NCI-H1417 treated with DMSO at 0.1 percent for 48 hours (cell line): ENCODE data around the gene BICC1.

Experiments used
- DNase-seq: peaks from one replicate; lab custom pipeline; 2025; lab: John Stamatoyannopoulos, UW

Gene BICC1

GRCh38 chr10:58781873-58782488 is 269.3 kb downstream of the BICC1 start:
- no peak for DNase-seq

GRCh38 chr10:58782876-58783851 is 270.5 kb downstream of the BICC1 start:
- DNase-seq: no peak

DNA sequence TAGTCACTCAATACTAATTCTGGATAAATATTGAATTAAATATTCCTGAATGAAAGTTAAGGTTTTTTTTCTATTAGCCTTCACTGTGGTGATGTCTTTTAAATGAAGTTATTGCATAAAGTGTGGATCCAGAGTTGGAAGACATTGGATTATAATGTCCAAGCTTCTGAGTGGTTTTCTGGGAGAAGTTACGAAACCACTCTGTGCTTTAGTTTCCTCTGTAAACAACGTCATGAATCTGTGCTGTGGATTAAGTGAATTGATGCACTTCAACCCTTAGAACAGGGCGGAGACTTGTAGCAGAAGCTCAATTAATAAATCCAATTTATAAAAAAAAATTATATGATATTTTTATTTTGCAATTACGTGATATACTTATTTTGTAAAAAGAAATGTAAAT is 271.7 kb downstream of the BICC1 start:
- no peak for DNase-seq

DNA sequence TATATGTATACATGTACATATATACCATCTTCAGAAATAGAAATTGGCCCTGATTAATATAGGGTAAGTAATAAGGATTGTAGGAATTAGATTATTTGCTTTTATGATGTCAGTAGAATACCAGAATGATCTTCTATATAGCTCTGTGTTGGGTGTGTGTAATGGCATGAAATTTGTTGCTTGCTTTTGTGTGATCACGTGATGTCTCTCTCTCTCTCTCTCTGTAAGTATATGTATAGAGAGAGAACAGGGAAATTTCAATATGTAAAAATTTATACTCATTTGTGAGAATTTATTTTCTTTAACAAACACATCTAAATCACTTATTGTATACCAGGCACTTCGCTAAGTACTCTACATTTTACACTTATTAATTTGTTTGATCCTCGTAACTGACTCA is 272.7 kb downstream of the BICC1 start:
- DNase-seq: no peak

- DNase-seq: no peak
Measured at GRCh38 chr10:58791137-58791536, 278.5 kb downstream of the BICC1 start.

DNA sequence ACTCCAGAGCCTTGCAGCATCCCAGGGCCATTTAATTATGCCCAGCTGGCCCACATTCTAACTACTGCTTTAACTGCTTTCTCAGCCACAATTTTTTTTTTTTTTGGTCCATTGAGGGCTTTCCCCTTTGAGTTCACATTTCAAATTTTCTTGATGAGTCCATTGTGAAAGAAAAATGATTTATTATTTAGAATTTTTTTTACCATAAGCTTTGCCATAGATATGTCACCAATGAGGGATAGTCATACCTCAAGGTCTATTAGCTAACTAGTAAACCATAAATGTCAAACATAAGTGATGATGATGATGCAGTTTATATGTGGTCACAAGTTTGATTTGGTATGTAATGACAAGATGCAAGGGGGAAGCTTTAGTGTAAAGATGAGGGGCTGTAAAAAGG is 282.9 kb downstream of the BICC1 start:
- no peak for DNase-seq

DNA sequence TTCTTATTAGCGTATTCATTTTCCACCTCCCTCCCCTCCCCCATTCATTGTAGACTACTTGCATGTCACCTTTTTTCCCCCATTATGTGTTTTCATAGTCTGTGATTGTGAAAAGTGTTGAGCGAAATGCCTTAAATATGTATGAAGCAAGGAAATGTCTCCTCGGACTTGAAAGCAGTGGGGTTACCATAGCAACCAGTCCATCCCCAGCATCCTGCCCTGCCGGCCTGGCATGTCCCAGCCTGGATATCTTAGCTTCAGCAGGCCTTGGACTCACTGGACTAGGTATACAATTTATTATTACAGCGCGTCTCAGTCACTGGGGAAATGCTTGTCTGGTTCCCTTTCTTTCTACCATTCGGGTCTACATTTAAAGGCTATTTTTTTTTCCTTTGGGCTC is 283.6 kb downstream of the BICC1 start:
- DNase-seq: no peak

GRCh38 chr10:58796824-58797223 is 284.2 kb downstream of the BICC1 start:
- DNase-seq: no peak

- no peak for DNase-seq
Measured at GRCh38 chr10:58797356-58797755, 284.7 kb downstream of the BICC1 start.

DNA sequence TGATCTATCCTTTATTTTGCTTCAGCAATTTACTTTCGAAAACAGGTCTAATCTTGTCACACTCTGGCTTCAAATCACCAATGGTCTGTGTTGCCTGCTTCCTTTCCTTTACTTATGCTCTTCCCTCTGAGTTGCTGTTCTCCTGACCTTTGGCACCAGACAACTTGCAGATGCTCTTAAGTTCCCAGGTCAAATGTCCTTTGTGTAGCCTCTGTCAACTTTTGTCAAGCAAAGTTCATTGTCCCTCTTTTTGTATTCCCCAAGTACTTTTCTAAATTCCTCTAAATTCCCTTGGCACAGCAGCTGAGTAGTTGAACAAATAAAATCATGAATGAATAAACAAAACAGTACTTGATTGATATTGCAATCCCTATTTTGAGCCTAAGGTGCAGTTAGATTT is 289.4 kb downstream of the BICC1 start:
- no peak for DNase-seq

DNA sequence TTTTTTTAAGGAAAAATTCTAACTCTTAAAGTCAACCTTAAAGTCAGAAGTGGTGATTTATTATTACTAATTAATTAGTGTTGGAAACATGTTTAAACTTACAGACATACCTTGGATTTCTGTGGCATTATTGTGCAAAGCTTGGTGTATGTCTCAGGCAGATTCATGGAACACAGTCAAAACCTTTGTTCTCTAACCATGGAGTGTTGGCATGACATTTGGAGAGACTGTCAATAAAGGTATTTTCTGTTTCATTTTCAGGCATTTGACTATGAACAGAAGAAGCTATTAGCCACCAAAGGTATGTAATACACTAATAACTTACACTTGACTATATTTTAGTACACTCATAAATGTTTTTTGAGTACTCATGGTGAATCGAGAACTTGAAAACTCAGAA is 293.7 kb downstream of the BICC1 start:
- DNase-seq: no peak

- DNase-seq: no peak
Measured at GRCh38 chr10:58806970-58807628, 294.4 kb downstream of the BICC1 start.

DNA sequence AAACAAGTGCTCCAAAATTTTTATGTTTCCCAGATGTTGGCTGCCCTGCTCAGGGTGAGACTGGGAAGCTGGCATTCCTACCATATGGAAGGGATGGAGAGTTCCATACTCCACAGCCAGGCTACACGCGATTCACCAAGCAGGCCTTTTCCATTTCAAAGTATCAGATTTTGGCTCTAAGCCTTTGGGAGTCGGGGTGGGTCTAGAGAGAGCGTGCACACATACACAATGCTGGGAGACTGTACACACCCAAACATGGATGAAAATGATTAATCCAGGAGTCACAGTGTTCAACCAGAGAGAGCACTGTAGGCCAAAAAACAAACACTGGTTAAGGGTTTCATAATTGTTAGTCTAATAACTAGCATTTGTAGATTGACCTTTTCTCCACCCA is 295.0 kb downstream of the BICC1 start:
- no peak for DNase-seq

GRCh38 chr10:58810751-58811150 is 298.1 kb downstream of the BICC1 start:
- no peak for DNase-seq

GRCh38 chr10:58813573-58813972 is 300.9 kb downstream of the BICC1 start:
- DNase-seq: no peak

DNA sequence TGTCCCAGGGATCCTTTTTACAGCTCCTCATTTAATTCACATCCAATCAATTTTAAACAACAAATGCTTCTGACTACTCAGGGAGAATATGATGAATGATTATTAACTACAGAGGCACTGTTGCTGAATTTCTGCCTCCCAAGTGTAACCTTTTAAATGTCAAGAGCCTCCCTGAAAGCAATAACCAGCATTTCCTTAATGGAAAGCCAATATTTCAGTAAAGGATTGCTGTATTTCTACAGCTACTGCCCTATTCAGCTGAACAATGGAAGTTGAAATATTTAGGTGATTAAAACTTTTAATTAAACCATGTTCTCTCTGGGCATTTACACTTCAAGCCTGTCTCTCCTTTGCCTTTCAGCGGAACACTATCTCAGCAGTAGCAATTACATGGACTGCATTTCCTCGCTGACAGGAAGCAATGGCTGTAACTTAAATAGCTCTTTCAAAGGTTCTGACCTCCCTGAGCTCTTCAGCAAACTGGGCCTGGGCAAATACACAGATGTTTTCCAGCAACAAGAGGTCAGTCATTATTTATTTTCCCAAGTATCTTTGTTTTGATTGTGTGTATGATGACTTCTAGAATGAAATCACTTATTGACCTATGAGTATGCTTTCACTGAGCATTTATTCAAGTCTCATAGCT is 304.7 kb downstream of the BICC1 start:
- DNase-seq: no peak

DNA sequence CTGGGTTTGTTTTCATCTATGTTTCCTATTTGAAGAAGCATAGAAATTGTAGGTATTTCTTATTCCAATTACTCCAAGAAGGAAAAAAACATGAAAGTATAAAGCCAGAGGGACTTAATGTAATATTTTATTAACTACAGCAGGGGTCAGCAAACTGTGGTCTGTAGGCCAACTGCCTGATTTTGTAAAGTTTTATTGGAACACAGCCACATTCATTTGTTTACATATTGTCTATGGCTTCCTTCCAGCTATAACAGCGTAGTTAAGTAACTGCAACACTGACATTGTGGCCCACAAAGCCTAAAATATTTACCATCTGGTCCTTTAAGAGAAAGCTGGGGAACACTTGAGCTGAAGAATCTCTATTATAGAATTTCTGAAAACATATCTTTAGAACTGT is 306.2 kb downstream of the BICC1 start:
- DNase-seq: no peak

DNA sequence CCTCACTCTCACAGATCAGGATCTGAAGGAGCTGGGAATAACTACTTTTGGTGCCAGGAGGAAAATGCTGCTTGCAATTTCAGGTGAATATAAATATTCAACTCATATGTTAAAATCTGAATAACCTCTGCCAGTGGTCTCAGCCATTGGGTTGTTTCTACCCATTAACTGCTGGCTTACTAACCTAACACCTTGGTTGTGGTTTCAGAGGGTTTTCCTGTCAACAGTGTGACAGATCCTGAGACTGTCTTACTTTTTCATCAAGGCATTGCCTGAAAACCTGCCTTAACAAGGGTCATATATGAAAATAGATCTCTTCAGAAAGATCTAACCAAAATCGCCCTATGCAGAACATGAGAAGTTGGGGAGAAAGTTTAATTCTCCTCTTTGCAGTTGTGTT is 307.7 kb downstream of the BICC1 start:
- no peak for DNase-seq

DNA sequence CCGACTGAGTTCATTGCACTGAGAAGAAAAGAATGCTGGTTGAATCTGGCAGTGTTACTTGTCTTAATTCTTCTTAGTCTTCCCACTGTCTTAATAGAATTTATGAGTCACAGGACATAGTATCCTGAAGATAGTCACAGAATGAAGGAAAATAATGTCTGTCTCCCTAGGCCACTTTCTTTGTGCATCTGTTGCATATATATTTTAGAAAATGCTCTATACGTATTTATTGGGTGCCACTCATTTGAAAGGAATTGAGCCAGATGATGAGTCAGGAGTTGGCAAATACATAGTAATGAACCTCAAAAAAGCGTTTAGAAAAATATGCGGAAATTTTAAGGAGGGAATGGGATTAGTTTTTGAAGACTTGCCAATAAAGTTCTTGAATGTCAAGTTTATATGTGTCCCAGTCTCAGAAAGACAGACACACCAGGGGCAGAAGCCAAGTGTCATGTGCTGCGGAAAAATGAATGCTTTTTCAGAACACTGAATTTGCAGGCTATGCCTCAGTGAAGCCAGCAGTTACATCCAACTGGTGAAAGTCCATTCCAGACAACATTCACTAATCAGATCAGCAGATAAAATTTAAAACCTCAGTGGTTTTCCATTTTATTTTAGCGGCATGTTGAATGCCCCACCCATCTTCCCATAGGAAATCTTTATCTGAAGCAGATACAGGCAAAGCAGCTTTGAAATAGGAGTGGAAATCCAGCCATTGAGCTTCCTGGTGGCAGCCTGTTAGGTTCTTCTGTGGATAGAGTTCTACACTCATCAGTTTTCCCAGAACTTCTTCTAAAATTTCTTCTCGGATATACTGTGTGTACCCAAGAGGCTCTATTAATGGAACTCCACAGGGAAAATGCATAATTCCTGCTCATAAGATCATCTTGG is 308.4 kb downstream of the BICC1 start:
- no peak for DNase-seq

GRCh38 chr10:58821752-58822056 is 309.0 kb downstream of the BICC1 start:
- no peak for DNase-seq

- DNase-seq: no peak
Measured at GRCh38 chr10:58823983-58824382, 311.3 kb downstream of the BICC1 start.

- no peak for DNase-seq
Measured at GRCh38 chr10:58824396-58824795, 311.7 kb downstream of the BICC1 start.
